HEK293 (cell line): ENCODE measurements around the gene GNG4.

ENCODE experiments used
- CTCF ChIA-PET: fragments of 350-600 bp; formaldehyde crosslinking; extraction: SDS; loops from one replicate; lab custom pipeline; 2021; ENCODE audit warnings: antibody characterized with exemption; lab: Yijun Ruan, JAX
- POLR2A ChIA-PET: fragments of 300-600 bp; formaldehyde crosslinking; extraction: SDS; loops from one replicate; lab custom pipeline; 2020; ENCODE audit warnings: antibody characterized with exemption, inconsistent platforms; lab: Yijun Ruan, JAX
- H3K27ac ChIP-seq: fragments of 200-500 bp; sonication (Bioruptor generic); 2 replicates; pipeline ENCODE4 v1.5.1; 2014; ENCODE audit warnings: low read depth, low read length, control low read depth, inconsistent platforms; ENCODE audit errors: extremely low read depth
- H3K36me3 ChIP-seq, 2 experiments: fragments of 200-500 bp in 1 of 2; sonication (Bioruptor generic) in 1 of 2; 1 replicate in 1 of 2; 2 replicates in 1 of 2; pipeline ENCODE4 v1.5.1; 2014 to 2017; ENCODE audit warnings: inconsistent platforms in 2 of 2, low read length in 2 of 2; ENCODE audit not compliant: control insufficient read depth in 2 of 2, insufficient read depth in 1 of 2
- H3K4me1 ChIP-seq: fragments of 200-500 bp; sonication (Bioruptor generic); 2 replicates; pipeline ENCODE4 v1.5.1; 2014; ENCODE audit warnings: mild to moderate bottlenecking, low read length, inconsistent platforms; ENCODE audit not compliant: control insufficient read depth, insufficient read depth
- H3K4me3 ChIP-seq: 2 replicates; pipeline ENCODE4 v1.5.1; 2011; ENCODE audit warnings: low read depth, mild to moderate bottlenecking, control low read depth, low read length, moderate library complexity
- H3K9me3 ChIP-seq: fragments of 200-500 bp; sonication (Bioruptor generic); 2 replicates; pipeline ENCODE4 v1.5.1; 2014; ENCODE audit warnings: low read depth, low read length, inconsistent platforms; ENCODE audit not compliant: control insufficient read depth, insufficient read depth
- AEBP2 ChIP-seq: fragments of 450-650 bp; formaldehyde crosslinking; IDR thresholded peaks from 2 replicates; pipeline ENCODE4 v1.5.1; 2016; ENCODE audit warnings: missing biosample characterization, missing genetic modification characterization, borderline replicate concordance
- HOXA7 ChIP-seq: sonication (generic); formaldehyde crosslinking; IDR thresholded peaks from 2 replicates; pipeline ENCODE4 v1.8.1; 2022; ENCODE audit warnings: missing genetic modification reagents, borderline replicate concordance
- MEIS1 ChIP-seq: sonication (generic); formaldehyde crosslinking; IDR thresholded peaks from 2 replicates; pipeline ENCODE4 v1.8.1; 2022; ENCODE audit warnings: missing genetic modification reagents, mild to moderate bottlenecking, borderline replicate concordance
- OSR2 ChIP-seq: fragments of 450-650 bp; formaldehyde crosslinking; IDR thresholded peaks from 2 replicates; pipeline ENCODE4 v1.5.1; 2016; ENCODE audit warnings: missing biosample characterization, missing genetic modification characterization
- OVOL3 ChIP-seq: fragments of 450-650 bp; formaldehyde crosslinking; IDR thresholded peaks from 2 replicates; pipeline ENCODE4 v1.5.1; 2016; ENCODE audit warnings: missing biosample characterization, missing genetic modification characterization
- PRDM2 ChIP-seq: fragments of 450-650 bp; formaldehyde crosslinking; IDR thresholded peaks from 2 replicates; pipeline ENCODE4 v1.5.1; 2016; ENCODE audit warnings: missing biosample characterization, missing genetic modification characterization, borderline replicate concordance
- TCF7L2 ChIP-seq: IDR thresholded peaks from 2 replicates; pipeline ENCODE4 v1.6.1; 2011; ENCODE audit warnings: low read depth, mild to moderate bottlenecking, inconsistent platforms, low read length, moderate library complexity, borderline replicate concordance
- ZBTB6 ChIP-seq: fragments of 450-650 bp; formaldehyde crosslinking; IDR thresholded peaks from 2 replicates; pipeline ENCODE4 v1.5.1; 2017; ENCODE audit warnings: missing biosample characterization, missing genetic modification characterization
- ZNF16 ChIP-seq: fragments of 450-650 bp; formaldehyde crosslinking; IDR thresholded peaks from 2 replicates; pipeline ENCODE4 v1.5.1; 2016; ENCODE audit warnings: low read depth, missing biosample characterization, missing genetic modification characterization
- ZNF223 ChIP-seq: fragments of 450-650 bp; formaldehyde crosslinking; IDR thresholded peaks from 2 replicates; pipeline ENCODE4 v1.5.1; 2016; ENCODE audit warnings: missing biosample characterization, missing genetic modification characterization
- ZNF324 ChIP-seq: fragments of 450-650 bp; formaldehyde crosslinking; IDR thresholded peaks from 2 replicates; pipeline ENCODE4 v1.5.1; 2016; ENCODE audit warnings: missing biosample characterization, missing genetic modification characterization
- ZNF362 ChIP-seq: fragments of 450-650 bp; formaldehyde crosslinking; IDR thresholded peaks from 2 replicates; pipeline ENCODE4 v1.5.1; 2016; ENCODE audit warnings: missing biosample characterization, missing genetic modification characterization
- ZNF426 ChIP-seq: fragments of 450-650 bp; formaldehyde crosslinking; IDR thresholded peaks from 2 replicates; pipeline ENCODE4 v1.5.1; 2017; ENCODE audit warnings: missing biosample characterization, missing genetic modification characterization, mild to moderate bottlenecking, inconsistent platforms, moderate library complexity
- ZNF488 ChIP-seq: fragments of 450-650 bp; formaldehyde crosslinking; IDR thresholded peaks from 2 replicates; pipeline ENCODE4 v1.5.1; 2016; ENCODE audit warnings: missing biosample characterization, missing genetic modification characterization
- ZNF558 ChIP-seq: fragments of 450-650 bp; formaldehyde crosslinking; IDR thresholded peaks from 2 replicates; pipeline ENCODE4 v1.5.1; 2016; ENCODE audit warnings: missing biosample characterization, missing genetic modification characterization
- ZNF571 ChIP-seq: fragments of 450-650 bp; formaldehyde crosslinking; IDR thresholded peaks from 2 replicates; pipeline ENCODE4 v1.5.0; 2017; ENCODE audit warnings: missing biosample characterization, missing genetic modification characterization
- ZNF585B ChIP-seq: fragments of 450-650 bp; formaldehyde crosslinking; IDR thresholded peaks from 2 replicates; pipeline ENCODE4 v1.5.1; 2016; ENCODE audit warnings: missing biosample characterization, missing genetic modification characterization
- ZNF624 ChIP-seq: fragments of 450-650 bp; formaldehyde crosslinking; IDR thresholded peaks from 2 replicates; pipeline ENCODE4 v1.5.1; 2017; ENCODE audit warnings: missing biosample characterization, missing genetic modification characterization
- ZSCAN23 ChIP-seq: fragments of 450-650 bp; formaldehyde crosslinking; IDR thresholded peaks from 2 replicates; pipeline ENCODE4 v1.5.1; 2016; ENCODE audit warnings: missing biosample characterization, missing genetic modification characterization
- ZSCAN4 ChIP-seq: fragments of 450-650 bp; formaldehyde crosslinking; IDR thresholded peaks from 2 replicates; pipeline ENCODE4 v1.5.1; 2017; ENCODE audit warnings: missing biosample characterization, missing genetic modification characterization

Gene GNG4

GRCh38 chr1:235532360-235532759 is 117.2 kb downstream of the GNG4 start:
- Histone ChIP-seq H3K4me3 (no peak overlapping the region), H3K9me3 (no peaks in the 10 kb centered on the region)
- POLR2A ChIA-PET = no interaction called here
- TF ChIP-seq ZBTB6 (tag by site-specific recombination) (no peak), ZNF624 (no peak), ZNF426 (no peak), ZNF16 (tag by site-specific recombination) (no peak), PRDM2 (tag by site-specific recombination) (no peak), ZNF585B (no peak), HOXA7 (CRISPR knock-in tag) (no peak), ZSCAN23 (tag by site-specific recombination) (no peak), ZNF571 (tag by site-specific recombination) (no peak), ZNF558 (tag by site-specific recombination) (no peak), ZSCAN4 (tag by site-specific recombination) (no peak), ZNF223 (tag by site-specific recombination) (no peak), AEBP2 (no peak), OVOL3 (tag by site-specific recombination) (no peak), ZNF324 (no peak), ZNF362 (no peak), ZNF488 (tag by site-specific recombination) (no peak), MEIS1 (no peak), TCF7L2 (no peak), OSR2 (no peak)
- TF ChIP-seq, all 188 proteins: peak for 0
- Histone ChIP-seq H3K4me1 (no peaks in the 10 kb centered on the region), H3K27ac (no peak overlapping the region), H3K36me3 (no peaks in the 10 kb centered on the region)
- CTCF ChIA-PET = interaction anchor here (0.9 to 1.5 kb wide), 5 partner anchors 10 to 199 kb away, joined by 3 to 5 read pairs (median 4); no protein-coding TSS in a partner anchor
